Measurements from ENCODE around the gene SETBP1. TPM values are rescaled to one million over a fixed set of nuclear protein-coding genes. Genes with fewer than 3 reads are reported as not detected.

Gene SETBP1
- total RNA-seq, 1 experiment from 2014 or later = 9.6 TPM

- TF ChIP-seq, protein P1, sequence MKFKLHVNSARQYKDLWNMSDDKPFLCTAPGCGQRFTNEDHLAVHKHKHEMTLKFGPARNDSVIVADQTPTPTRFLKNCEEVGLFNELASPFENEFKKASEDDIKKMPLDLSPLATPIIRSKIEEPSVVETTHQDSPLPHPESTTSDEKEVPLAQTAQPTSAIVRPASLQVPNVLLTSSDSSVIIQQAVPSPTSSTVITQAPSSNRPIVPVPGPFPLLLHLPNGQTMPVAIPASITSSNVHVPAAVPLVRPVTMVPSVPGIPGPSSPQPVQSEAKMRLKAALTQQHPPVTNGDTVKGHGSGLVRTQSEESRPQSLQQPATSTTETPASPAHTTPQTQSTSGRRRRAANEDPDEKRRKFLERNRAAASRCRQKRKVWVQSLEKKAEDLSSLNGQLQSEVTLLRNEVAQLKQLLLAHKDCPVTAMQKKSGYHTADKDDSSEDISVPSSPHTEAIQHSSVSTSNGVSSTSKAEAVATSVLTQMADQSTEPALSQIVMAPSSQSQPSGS (CRISPR knock-in tag; IDR thresholded peaks at IDR 0.05; ENCODE audit: borderline replicate concordance, low read depth) = no peak
- no peak for TF ChIP-seq MYBL2 (CRISPR knock-in tag; IDR thresholded peaks at IDR 0.05)
- no peak for TF ChIP-seq ZNF425 (CRISPR knock-in tag; conservative IDR thresholded peaks at IDR 0.05)
- no peak for TF ChIP-seq JAZF1 (CRISPR knock-in tag; IDR thresholded peaks at IDR 0.05)
- no peak for TF ChIP-seq PRRX2 (CRISPR knock-in tag; IDR thresholded peaks at IDR 0.05)
- TF ChIP-seq ZNF263 (CRISPR knock-in tag; IDR thresholded peaks at IDR 0.05; ENCODE audit: low read depth) = no peak
- no peak for TF ChIP-seq ZBTB21 (CRISPR knock-in tag; IDR thresholded peaks at IDR 0.05; ENCODE audit: borderline replicate concordance)
- TF ChIP-seq ZNF232 (CRISPR knock-in tag; IDR thresholded peaks at IDR 0.05) = no peak
- no peak for TF ChIP-seq KAT7 (CRISPR knock-in tag; IDR thresholded peaks at IDR 0.05; ENCODE audit: borderline replicate concordance)
- TF ChIP-seq, protein P2, sequence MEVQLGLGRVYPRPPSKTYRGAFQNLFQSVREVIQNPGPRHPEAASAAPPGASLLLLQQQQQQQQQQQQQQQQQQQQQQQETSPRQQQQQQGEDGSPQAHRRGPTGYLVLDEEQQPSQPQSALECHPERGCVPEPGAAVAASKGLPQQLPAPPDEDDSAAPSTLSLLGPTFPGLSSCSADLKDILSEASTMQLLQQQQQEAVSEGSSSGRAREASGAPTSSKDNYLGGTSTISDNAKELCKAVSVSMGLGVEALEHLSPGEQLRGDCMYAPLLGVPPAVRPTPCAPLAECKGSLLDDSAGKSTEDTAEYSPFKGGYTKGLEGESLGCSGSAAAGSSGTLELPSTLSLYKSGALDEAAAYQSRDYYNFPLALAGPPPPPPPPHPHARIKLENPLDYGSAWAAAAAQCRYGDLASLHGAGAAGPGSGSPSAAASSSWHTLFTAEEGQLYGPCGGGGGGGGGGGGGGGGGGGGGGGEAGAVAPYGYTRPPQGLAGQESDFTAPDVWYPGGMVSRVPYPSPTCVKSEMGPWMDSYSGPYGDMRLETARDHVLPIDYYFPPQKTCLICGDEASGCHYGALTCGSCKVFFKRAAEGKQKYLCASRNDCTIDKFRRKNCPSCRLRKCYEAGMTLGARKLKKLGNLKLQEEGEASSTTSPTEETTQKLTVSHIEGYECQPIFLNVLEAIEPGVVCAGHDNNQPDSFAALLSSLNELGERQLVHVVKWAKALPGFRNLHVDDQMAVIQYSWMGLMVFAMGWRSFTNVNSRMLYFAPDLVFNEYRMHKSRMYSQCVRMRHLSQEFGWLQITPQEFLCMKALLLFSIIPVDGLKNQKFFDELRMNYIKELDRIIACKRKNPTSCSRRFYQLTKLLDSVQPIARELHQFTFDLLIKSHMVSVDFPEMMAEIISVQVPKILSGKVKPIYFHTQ (CRISPR knock-in tag; IDR thresholded peaks at IDR 0.05) = no peak
Measured at GRCh38 chr18:44855681-44856080, 175.0 kb downstream of the SETBP1 start (continued).

- DNase-seq (ENCODE audit: low spot score) (no peak), ATAC-seq (no peak)
- Mint-ChIP-seq H3K4me1 (peaks cover 5% of the 10 kb centered on the region), H3K4me3 (no peak overlapping the region), H3K36me3 (no peaks in the 10 kb centered on the region), H3K27ac (no peak overlapping the region), H3K27me3 (ENCODE audit: low read depth) (no peaks in the 10 kb centered on the region), H3K9me3 (0 out of 2 replicates have a peak, but pooled peaks cover 6% of the 10 kb centered on the region)
- ChIA-PET CTCF (no interaction called here), POLR2A (no interaction called here)
- TF ChIP-seq, protein P2 (CRISPR knock-in tag; IDR thresholded peaks at IDR 0.05) = no peak
- TF ChIP-seq, protein P3, sequence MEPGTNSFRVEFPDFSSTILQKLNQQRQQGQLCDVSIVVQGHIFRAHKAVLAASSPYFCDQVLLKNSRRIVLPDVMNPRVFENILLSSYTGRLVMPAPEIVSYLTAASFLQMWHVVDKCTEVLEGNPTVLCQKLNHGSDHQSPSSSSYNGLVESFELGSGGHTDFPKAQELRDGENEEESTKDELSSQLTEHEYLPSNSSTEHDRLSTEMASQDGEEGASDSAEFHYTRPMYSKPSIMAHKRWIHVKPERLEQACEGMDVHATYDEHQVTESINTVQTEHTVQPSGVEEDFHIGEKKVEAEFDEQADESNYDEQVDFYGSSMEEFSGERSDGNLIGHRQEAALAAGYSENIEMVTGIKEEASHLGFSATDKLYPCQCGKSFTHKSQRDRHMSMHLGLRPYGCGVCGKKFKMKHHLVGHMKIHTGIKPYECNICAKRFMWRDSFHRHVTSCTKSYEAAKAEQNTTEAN (CRISPR knock-in tag; IDR thresholded peaks at IDR 0.05) = no peak
- no peak for TF ChIP-seq ZNF317 (CRISPR knock-in tag; IDR thresholded peaks at IDR 0.05; ENCODE audit: borderline replicate concordance, low read depth)
- no peak for TF ChIP-seq GABPB1 (CRISPR knock-in tag; IDR thresholded peaks at IDR 0.05)
Measured at GRCh38 chr18:44856157-44856556, 175.5 kb downstream of the SETBP1 start.
